ENCODE measurements around the gene UBE2E3.
"Not testable (repeated sequence)": the region's sequence is repeated elsewhere in the genome, so short reads cannot be mapped to it uniquely, and the experiment has no call there.

Gene UBE2E3

GRCh38 chr2:181036445-181036844 is 56.0 kb downstream of the UBE2E3 start:
- DNase-seq (ENCODE audit: low read depth): no peak

- no peak for DNase-seq (ENCODE audit: low read depth)
Measured at GRCh38 chr2:181036848-181037603, 56.6 kb downstream of the UBE2E3 start.

- no peak for DNase-seq (ENCODE audit: low read depth)
Measured at GRCh38 chr2:181037922-181038321, 57.5 kb downstream of the UBE2E3 start.

GRCh38 chr2:181038796-181039195 is 58.4 kb downstream of the UBE2E3 start:
- no peak for DNase-seq (ENCODE audit: low read depth)

GRCh38 chr2:181040839-181041238 is 60.4 kb downstream of the UBE2E3 start:
- DNase-seq (ENCODE audit: low read depth): not testable (repeated sequence)

- DNase-seq (ENCODE audit: low read depth): no peak
Measured at GRCh38 chr2:181041661-181042060, 61.3 kb downstream of the UBE2E3 start.

- DNase-seq (ENCODE audit: low read depth): no peak
Measured at GRCh38 chr2:181042706-181043105, 62.3 kb downstream of the UBE2E3 start.

- no peak for DNase-seq (ENCODE audit: low read depth)
Measured at GRCh38 chr2:181046833-181047232, 66.4 kb downstream of the UBE2E3 start.

- DNase-seq (ENCODE audit: low read depth): no peak
Measured at GRCh38 chr2:181047829-181048228, 67.4 kb downstream of the UBE2E3 start.

GRCh38 chr2:181051861-181052522 is 71.6 kb downstream of the UBE2E3 start:
- DNase-seq (ENCODE audit: low read depth): no peak

- no peak for DNase-seq (ENCODE audit: low read depth)
Measured at GRCh38 chr2:181052523-181052891, 72.1 kb downstream of the UBE2E3 start.

- no peak for DNase-seq (ENCODE audit: low read depth)
Measured at GRCh38 chr2:181054256-181054655, 73.9 kb downstream of the UBE2E3 start.

GRCh38 chr2:181054843-181055242 is 74.4 kb downstream of the UBE2E3 start:
- DNase-seq (ENCODE audit: low read depth): no peak

GRCh38 chr2:181058378-181059269 is 78.2 kb downstream of the UBE2E3 start:
- DNase-seq (ENCODE audit: low read depth): no peak

- DNase-seq (ENCODE audit: low read depth): no peak
Measured at GRCh38 chr2:181063696-181064095, 83.3 kb downstream of the UBE2E3 start.

- no peak for DNase-seq (ENCODE audit: low read depth)
Measured at GRCh38 chr2:181065458-181065857, 85.1 kb downstream of the UBE2E3 start.

GRCh38 chr2:181066333-181066732 is 85.9 kb downstream of the UBE2E3 start:
- DNase-seq (ENCODE audit: low read depth): no peak

GRCh38 chr2:181070119-181070835 is 89.9 kb downstream of the UBE2E3 start:
- DNase-seq (ENCODE audit: low read depth): no peak

- no peak for DNase-seq (ENCODE audit: low read depth)
Measured at GRCh38 chr2:181070836-181071200, 90.4 kb downstream of the UBE2E3 start.

GRCh38 chr2:181072486-181073235 is 92.3 kb downstream of the UBE2E3 start:
- DNase-seq (ENCODE audit: low read depth): no peak

- DNase-seq (ENCODE audit: low read depth): no peak
Measured at GRCh38 chr2:181073896-181074295, 93.5 kb downstream of the UBE2E3 start.

All from activated T-helper 9 cell treated with anti-CD3 and anti-CD28 coated beads, Interleukin-2, amount 50 U/mL, for 16 hours (primary cell).